ENCODE results near the gene ZBTB4. TPM values are rescaled to one million over a fixed set of nuclear protein-coding genes. Genes with fewer than 3 reads are reported as not detected.
A peak's percentile ranks its signal among the peaks of the same experiment; 100 is the strongest.

The ZBTB4 gene
- total and polyA plus RNA-seq, 12 donors = 17.8 to 80.1 (median 68.2) TPM

DNA sequence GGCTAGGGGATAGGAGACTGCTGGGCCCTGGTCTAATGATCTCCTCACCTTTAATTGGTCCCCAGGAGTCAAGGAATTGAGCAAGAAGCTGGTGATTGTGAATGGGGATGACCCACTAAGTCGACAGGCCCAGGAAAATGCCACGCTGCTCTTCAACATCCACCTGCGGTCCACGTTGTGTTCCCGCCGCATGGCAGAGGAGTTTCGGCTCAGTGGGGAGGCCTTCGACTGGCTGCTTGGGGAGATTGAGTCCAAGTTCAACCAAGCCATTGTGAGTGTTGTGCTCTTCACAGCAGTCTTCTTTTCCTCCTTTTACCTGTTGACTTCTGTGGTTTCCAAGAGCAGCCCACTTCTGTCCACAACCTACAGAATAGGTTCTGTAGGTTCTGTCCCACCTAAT, 24.1 kb upstream of the ZBTB4 start:
- Histone ChIP-seq H3K27me3 (no peaks in the 10 kb centered on the region), H3K9me3 (no peaks in the 10 kb centered on the region), H3K36me3 (peaks cover 18 to 100% (median 90%) of the 10 kb centered on the region in 9 donors), H3K27ac (no peak overlapping the region), H3K4me1 (peaks cover 0 to 2% (median 0%) of the 10 kb centered on the region in 9 donors), H3K4me3 (no peak overlapping the region)
- 94 to 99% methylated on average over 8 of the region's 8 CpGs for WGBS, 2 donors
- DNase-seq = no peak
- intact Hi-C loops (cut with DNase I) = no loop called here
- ATAC-seq = no peak
- TF ChIP-seq, protein P1, sequence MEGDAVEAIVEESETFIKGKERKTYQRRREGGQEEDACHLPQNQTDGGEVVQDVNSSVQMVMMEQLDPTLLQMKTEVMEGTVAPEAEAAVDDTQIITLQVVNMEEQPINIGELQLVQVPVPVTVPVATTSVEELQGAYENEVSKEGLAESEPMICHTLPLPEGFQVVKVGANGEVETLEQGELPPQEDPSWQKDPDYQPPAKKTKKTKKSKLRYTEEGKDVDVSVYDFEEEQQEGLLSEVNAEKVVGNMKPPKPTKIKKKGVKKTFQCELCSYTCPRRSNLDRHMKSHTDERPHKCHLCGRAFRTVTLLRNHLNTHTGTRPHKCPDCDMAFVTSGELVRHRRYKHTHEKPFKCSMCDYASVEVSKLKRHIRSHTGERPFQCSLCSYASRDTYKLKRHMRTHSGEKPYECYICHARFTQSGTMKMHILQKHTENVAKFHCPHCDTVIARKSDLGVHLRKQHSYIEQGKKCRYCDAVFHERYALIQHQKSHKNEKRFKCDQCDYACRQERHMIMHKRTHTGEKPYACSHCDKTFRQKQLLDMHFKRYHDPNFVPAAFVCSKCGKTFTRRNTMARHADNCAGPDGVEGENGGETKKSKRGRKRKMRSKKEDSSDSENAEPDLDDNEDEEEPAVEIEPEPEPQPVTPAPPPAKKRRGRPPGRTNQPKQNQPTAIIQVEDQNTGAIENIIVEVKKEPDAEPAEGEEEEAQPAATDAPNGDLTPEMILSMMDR (IDR thresholded peaks at IDR 0.05) = no peak

DNA sequence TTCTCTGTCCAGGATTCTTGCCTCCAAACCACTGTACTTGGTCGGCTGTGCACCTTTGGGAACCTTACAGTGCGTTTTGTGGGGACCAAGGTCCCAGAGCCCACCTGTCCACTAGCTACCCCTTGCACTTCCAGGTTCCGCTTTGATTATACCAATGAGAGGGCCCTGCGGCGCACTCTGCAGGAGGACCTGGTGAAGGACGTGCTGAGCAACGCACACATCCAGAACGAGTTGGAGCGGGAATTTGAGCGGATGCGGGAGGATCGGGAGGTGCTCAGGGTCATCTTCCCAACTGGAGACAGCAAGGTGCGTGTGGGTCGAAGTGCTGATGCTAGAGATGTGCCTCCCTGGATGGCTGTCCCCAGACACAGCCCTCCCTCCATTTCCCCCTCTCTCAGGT, 23.6 kb upstream of the ZBTB4 start:
- Histone ChIP-seq H3K27ac (no peak overlapping the region), H3K9me3 (no peaks in the 10 kb centered on the region), H3K4me1 (peaks cover 0 to 7% (median 2%) of the 10 kb centered on the region in 9 donors), H3K36me3 (peaks cover 18 to 100% (median 90%) of the 10 kb centered on the region in 9 donors), H3K4me3 (no peak overlapping the region), H3K27me3 (no peaks in the 10 kb centered on the region)
- DNase-seq (no peak), ATAC-seq (peak in 3 of 8 donors; percentile 21 to 32 (median 32))
- TF ChIP-seq, protein P1 (IDR thresholded peaks at IDR 0.05) = peak in 3 of 9 donors; percentile 19 to 28 (median 28)
- intact Hi-C loops (cut with DNase I) = no loop called here
- WGBS, 2 donors = 86 to 87% methylated on average over 14 of the region's 14 CpGs

DNA sequence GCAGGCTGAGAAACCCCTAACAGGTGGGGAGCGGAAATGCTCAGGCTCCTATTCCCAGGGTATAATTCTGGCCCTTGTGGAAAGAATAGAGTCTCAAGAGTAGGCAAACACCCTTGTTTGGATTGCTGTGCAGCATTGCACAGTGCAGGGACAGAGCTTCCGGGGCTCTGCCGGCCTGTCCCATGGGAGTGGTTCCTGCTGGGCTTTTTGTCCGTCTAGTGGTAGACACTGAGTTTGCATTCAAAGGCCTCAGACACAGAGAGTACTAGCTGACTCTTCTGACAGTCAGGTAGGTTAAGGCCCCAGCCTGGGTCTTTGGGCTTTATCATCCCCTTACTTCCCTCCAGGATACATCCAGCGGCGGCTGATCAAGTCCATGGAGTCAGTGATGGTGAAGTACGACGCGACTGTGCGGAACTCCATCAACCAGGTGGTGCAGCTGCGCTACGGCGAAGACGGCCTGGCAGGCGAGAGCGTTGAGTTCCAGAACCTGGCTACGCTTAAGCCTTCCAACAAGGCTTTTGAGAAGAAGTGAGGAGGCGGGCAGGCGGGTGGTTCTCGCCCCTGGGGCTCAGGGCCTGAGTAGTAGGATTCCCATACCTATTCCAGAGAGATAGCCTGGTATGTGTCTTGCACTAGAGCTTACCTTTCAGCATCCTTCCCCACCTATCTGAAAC, 22.9 kb upstream of the ZBTB4 start:
- Histone ChIP-seq H3K27me3 (no peaks in the 10 kb centered on the region), H3K36me3 (peaks cover 18 to 100% (median 96%) of the 10 kb centered on the region in 9 donors), H3K27ac (no peak overlapping the region), H3K4me1 (peaks cover 0 to 14% (median 7%) of the 10 kb centered on the region in 9 donors), H3K9me3 (no peaks in the 10 kb centered on the region), H3K4me3 (no peak overlapping the region)
- ATAC-seq (no peak), DNase-seq (no peak)
- intact Hi-C loops (cut with DNase I) = no loop called here
- WGBS, 2 donors = 90% methylated on average over 20 of the region's 20 CpGs
- TF ChIP-seq, protein P1 (IDR thresholded peaks at IDR 0.05) = no peak

DNA sequence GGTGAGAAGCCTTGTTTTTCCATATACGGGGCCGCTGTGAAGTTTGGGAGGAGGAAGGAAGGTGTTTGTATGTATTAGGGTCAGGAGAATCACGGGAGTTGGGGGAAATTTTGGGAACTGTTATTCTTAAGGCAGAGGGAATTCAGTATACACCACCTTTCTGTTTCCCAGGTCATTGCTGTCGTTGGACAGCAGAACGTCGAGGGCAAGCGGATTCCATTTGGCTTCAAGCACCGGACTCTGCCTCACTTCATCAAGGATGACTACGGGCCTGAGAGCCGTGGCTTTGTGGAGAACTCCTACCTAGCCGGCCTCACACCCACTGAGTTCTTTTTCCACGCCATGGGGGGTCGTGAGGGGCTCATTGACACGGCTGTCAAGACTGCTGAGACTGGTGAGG, 22.3 kb upstream of the ZBTB4 start:
- no peak for ATAC-seq
- WGBS, 2 donors = 84 to 88% methylated on average over 14 of the region's 14 CpGs
- peaks cover 18 to 100% (median 94%) of the 10 kb centered on the region in 9 donors for H3K36me3 ChIP-seq

More for the DNA sequence above, 22.3 kb upstream of the ZBTB4 start:
- Histone ChIP-seq H3K4me1 (peaks cover 0 to 19% (median 9%) of the 10 kb centered on the region in 9 donors), H3K27me3 (no peaks in the 10 kb centered on the region), H3K27ac (no peak overlapping the region), H3K9me3 (no peaks in the 10 kb centered on the region), H3K4me3 (no peak overlapping the region)
- TF ChIP-seq, protein P1 (IDR thresholded peaks at IDR 0.05) = no peak
- DNase-seq = no peak
- intact Hi-C loops (cut with DNase I) = no loop called here

Data from heart right ventricle (tissue), 16 donors.